Glutamatergic neuron (in vitro differentiated cells): Measurements from ENCODE around the gene DGKB. TPM values are rescaled to one million over a fixed set of nuclear protein-coding genes. Genes with fewer than 3 reads are reported as not detected.
A peak's percentile ranks its signal among the peaks of the same experiment; 100 is the strongest.

Source experiments
- DNase-seq: peaks from one replicate; pipeline ENCODE4 v3.0.0; 2022
- H3K27ac Mint-ChIP-seq: one replicate; pipeline ENCODE4 v1.8.0; 2020; ENCODE audit warnings: mild to moderate bottlenecking, mixed read lengths, inconsistent platforms; ENCODE audit not compliant: unreplicated experiment
- H3K27me3 Mint-ChIP-seq: one replicate; pipeline ENCODE4 v1.8.0; 2020; ENCODE audit warnings: mild to moderate bottlenecking, moderate library complexity, mixed read lengths, inconsistent platforms; ENCODE audit not compliant: unreplicated experiment
- H3K36me3 Mint-ChIP-seq: one replicate; pipeline ENCODE4 v1.8.0; 2020; ENCODE audit warnings: mild to moderate bottlenecking, mixed read lengths, inconsistent platforms; ENCODE audit not compliant: unreplicated experiment
- H3K4me1 Mint-ChIP-seq: one replicate; pipeline ENCODE4 v1.8.0; 2020; ENCODE audit warnings: mild to moderate bottlenecking, low read depth, mixed read lengths, inconsistent platforms; ENCODE audit not compliant: unreplicated experiment
- H3K4me3 Mint-ChIP-seq: one replicate; pipeline ENCODE4 v1.8.0; 2020; ENCODE audit warnings: mild to moderate bottlenecking, mixed read lengths, inconsistent platforms; ENCODE audit not compliant: unreplicated experiment
- H3K9me3 Mint-ChIP-seq: one replicate; pipeline ENCODE4 v1.8.0; 2020; ENCODE audit warnings: mild to moderate bottlenecking, moderate library complexity, mixed read lengths, inconsistent platforms; ENCODE audit not compliant: unreplicated experiment
- total RNA-seq: library from RNA; stranded (reverse); fragmentation: NEBNext Ultra II Directional; extraction: Animal tissue kit (Norgen Biotek cat#: 25700); gene quantifications from one replicate; pipeline ENCODE4 v1.2.1, GENCODE V29; 2021; ENCODE audit not compliant: unreplicated experiment
- TF ChIP-seq, protein P1 (sequence below): fragments of 200-600 bp; sonication (generic); IDR thresholded peaks from one replicate; pipeline ENCODE4 v1.5.0; 2021; ENCODE audit not compliant: partially characterized antibody, unreplicated experiment

DGKB gene
- total RNA-seq, 1 donor from 2014 or later, result 57.8 TPM

DNA sequence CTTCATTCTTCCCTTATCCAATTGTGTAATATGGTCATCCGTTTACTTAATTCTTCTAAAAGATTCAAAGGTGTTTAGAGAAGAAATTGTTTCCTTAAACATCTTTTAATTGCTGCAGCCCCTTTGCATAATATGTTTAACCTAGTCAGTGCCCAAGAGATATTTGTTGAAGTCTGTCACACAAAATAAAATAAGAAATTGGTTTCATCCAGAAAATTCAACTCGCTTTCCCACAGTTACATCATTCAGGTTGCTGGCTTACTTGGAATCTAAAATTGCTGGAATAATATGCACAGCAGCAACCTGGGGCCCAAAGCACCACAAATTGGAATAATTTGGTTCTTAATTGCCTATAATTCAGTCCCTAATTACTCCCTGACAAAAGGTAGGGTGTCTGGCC, 758.0 kb downstream of the DGKB start:
- no peak for DNase-seq
- H3K27me3 Mint-ChIP-seq, result peaks cover 4% of the 10 kb centered on the region
- TF ChIP-seq, protein P1, sequence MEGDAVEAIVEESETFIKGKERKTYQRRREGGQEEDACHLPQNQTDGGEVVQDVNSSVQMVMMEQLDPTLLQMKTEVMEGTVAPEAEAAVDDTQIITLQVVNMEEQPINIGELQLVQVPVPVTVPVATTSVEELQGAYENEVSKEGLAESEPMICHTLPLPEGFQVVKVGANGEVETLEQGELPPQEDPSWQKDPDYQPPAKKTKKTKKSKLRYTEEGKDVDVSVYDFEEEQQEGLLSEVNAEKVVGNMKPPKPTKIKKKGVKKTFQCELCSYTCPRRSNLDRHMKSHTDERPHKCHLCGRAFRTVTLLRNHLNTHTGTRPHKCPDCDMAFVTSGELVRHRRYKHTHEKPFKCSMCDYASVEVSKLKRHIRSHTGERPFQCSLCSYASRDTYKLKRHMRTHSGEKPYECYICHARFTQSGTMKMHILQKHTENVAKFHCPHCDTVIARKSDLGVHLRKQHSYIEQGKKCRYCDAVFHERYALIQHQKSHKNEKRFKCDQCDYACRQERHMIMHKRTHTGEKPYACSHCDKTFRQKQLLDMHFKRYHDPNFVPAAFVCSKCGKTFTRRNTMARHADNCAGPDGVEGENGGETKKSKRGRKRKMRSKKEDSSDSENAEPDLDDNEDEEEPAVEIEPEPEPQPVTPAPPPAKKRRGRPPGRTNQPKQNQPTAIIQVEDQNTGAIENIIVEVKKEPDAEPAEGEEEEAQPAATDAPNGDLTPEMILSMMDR, result no peak
- H3K4me3 Mint-ChIP-seq, result no peak overlapping the region
- H3K4me1 Mint-ChIP-seq, result peaks cover 12% of the 10 kb centered on the region
- peak overlapping the region; percentile 7 for H3K27ac Mint-ChIP-seq
- H3K36me3 Mint-ChIP-seq, result no peaks in the 10 kb centered on the region
- H3K9me3 Mint-ChIP-seq, result peaks cover 2% of the 10 kb centered on the region

DNA sequence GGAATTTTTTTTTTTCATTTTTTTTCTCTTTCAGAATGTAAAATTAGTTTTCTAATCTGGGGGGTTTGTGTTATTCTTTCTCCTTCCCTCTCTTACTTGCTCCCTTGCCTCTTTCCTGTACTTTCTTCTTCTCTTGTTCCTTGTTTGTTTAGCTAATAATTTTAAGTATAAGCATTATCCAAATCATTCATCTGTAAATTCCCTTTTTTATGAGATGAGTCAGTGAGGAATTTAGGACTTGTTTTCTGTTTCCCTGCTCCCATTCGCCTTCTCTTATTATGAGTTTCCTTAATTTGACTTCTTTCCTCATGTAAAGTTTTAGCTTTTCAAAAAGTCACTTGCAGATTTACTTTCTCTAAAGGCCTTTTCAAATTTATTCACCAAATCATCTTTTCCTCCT, 758.4 kb downstream of the DGKB start:
- H3K9me3 Mint-ChIP-seq, result peaks cover 2% of the 10 kb centered on the region
- no peak overlapping the region for H3K4me3 Mint-ChIP-seq
- TF ChIP-seq, protein P1, result no peak
- H3K27me3 Mint-ChIP-seq, result peaks cover 4% of the 10 kb centered on the region
- DNase-seq, result no peak
- no peaks in the 10 kb centered on the region for H3K36me3 Mint-ChIP-seq
- H3K4me1 Mint-ChIP-seq, result peaks cover 12% of the 10 kb centered on the region
- no peak overlapping the region for H3K27ac Mint-ChIP-seq

DNA sequence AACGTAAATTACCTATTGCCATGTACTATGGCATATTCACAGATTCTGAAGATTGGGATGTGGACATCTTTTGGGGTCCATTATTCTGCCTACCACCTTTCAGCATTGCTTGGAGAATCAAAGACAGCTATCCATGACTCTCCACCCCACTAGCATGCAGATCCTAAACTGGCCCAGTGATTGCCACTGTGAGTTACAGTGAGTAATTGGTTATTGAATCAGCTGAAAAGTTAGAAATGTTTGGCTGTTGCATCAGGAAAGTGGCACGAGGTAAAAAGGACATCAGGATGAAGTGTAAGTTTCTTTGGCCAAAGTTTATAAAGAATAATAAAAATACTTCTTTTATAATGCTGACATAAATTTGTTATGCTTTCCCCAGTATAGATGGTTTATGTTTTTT, 764.9 kb downstream of the DGKB start:
- Mint-ChIP-seq H3K27me3 (peaks cover 4% of the 10 kb centered on the region), H3K9me3 (peaks cover 2% of the 10 kb centered on the region), H3K4me1 (no peaks in the 10 kb centered on the region), H3K4me3 (no peak overlapping the region), H3K36me3 (no peaks in the 10 kb centered on the region), H3K27ac (no peak overlapping the region)
- TF ChIP-seq, protein P1, result no peak
- DNase-seq, result no peak

DNA sequence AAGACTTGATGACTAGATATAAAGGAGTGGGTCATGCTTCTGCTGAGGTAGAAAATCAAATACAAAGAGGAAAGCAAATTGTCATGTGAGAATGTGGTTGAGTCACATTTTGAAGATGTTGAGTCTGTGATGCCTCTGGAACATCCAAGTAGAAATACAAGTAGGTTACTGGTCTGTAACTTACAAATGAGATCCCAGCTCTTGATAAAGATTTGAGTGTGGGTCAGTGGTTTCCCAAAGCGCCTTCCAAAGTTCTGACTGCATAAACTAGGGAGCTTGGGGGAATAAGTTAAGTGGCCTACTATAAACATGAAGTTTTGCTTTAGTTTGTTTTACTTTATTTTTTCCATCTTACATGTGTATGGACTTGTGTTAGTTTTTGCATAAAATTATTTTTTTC, 768.8 kb downstream of the DGKB start:
- no peak for DNase-seq
- TF ChIP-seq, protein P1, result no peak

DNA sequence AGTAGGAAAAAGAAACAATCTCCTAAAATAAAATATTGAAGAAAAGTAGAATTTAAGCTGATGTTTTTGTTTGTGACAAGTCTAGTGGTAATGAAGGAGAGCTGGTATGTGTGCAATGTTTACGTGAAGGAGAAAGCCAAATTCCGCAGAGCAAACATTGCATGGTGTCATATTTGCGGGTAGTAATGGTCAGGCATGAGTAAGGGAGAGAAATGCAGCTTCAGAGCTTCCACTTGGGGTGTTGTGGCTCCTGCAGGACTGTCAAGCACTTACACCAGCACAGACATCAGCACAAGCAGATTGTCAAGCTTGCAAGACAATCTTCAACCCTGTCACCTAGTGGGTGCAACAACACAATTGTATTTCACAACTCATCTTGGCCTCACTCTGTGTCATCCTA, 776.6 kb downstream of the DGKB start:
- H3K4me1 Mint-ChIP-seq, result peaks cover 3% of the 10 kb centered on the region
- no peak overlapping the region for H3K4me3 Mint-ChIP-seq
- TF ChIP-seq, protein P1, result no peak
- no peak for DNase-seq
- H3K36me3 Mint-ChIP-seq, result no peaks in the 10 kb centered on the region
- no peak overlapping the region for H3K27ac Mint-ChIP-seq
- H3K27me3 Mint-ChIP-seq, result no peaks in the 10 kb centered on the region
- peaks cover 5% of the 10 kb centered on the region for H3K9me3 Mint-ChIP-seq

More for the DNA sequence above, 768.8 kb downstream of the DGKB start:
- H3K27me3 Mint-ChIP-seq, result no peaks in the 10 kb centered on the region
- no peak overlapping the region for H3K27ac Mint-ChIP-seq
- peaks cover 1% of the 10 kb centered on the region for H3K9me3 Mint-ChIP-seq
- H3K4me1 Mint-ChIP-seq, result no peaks in the 10 kb centered on the region
- H3K4me3 Mint-ChIP-seq, result no peak overlapping the region
- no peaks in the 10 kb centered on the region for H3K36me3 Mint-ChIP-seq
